ENCODE data around the gene BAHCC1. TPM values are rescaled to one million over a fixed set of nuclear protein-coding genes. Genes with fewer than 3 reads are reported as not detected.

The BAHCC1 gene
- total RNA-seq, 1 experiment from 2014 or later = 33.7 TPM

DNA sequence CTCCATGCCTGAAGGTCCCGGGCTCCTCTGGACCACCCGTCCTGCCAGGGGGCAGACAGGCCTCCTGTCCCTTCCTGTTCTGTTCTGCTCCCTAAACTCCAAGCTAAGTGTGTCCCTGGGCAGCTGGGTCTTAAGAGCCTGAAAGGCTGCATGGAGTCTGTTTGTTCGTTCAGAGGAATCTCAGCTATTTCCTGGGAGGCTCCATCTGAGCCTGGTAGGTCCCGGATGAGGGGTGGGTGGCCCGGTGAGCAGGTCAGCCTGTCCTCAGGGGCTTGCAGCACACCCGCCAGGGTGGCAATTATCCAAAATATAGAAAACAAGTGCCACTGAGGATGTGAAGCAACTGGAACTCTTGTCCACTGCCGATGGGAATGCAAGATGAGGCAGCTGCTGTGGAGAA, 104.8 kb downstream of the BAHCC1 start:
- Histone ChIP-seq H3K27ac (no peak overlapping the region), H3K27me3 (ENCODE audit: insufficient read depth, low read depth) (no peaks in the 10 kb centered on the region), H3K9me3 (ENCODE audit: insufficient read depth, low read depth) (no peaks in the 10 kb centered on the region), H3K36me3 (ENCODE audit: low read depth) (no peaks in the 10 kb centered on the region), H3K4me2 (no peak overlapping the region), H3K4me3 (no peak overlapping the region), H3F3A (ENCODE audit: insufficient read depth, low read depth) (peaks cover 6% of the 10 kb centered on the region; the same call in 1 of the 2 replicates), H3K4me1 (replicated peaks; ENCODE audit: insufficient read depth) (no peaks in the 10 kb centered on the region), H4K20me1 (ENCODE audit: insufficient read depth) (no peaks in the 10 kb centered on the region), H3K79me2 (ENCODE audit: low read depth) (no peaks in the 10 kb centered on the region), H3K9me2 (ENCODE audit: insufficient read depth) (no peaks in the 10 kb centered on the region), H2AFZ (no peak overlapping the region)
- DNase-seq = peak in 1 of 2 experiments; percentile 49
- intact Hi-C loops (cut with micrococcal nuclease; ENCODE audit: unreplicated experiment) = no loop called here
- ChIA-PET POLR2A (ENCODE audit: unreplicated experiment) (interaction anchor here (0.6 kb wide), 2 partner anchors 81 to 1322 kb away, joined by 3 to 7 read pairs; no protein-coding TSS in a partner anchor), CTCF (interaction anchor here (0.5 to 1.0 kb wide), 4 partner anchors 15 to 516 kb away, joined by 3 to 4 read pairs (median 4); no protein-coding TSS in a partner anchor)
- TF ChIP-seq, protein P1, sequence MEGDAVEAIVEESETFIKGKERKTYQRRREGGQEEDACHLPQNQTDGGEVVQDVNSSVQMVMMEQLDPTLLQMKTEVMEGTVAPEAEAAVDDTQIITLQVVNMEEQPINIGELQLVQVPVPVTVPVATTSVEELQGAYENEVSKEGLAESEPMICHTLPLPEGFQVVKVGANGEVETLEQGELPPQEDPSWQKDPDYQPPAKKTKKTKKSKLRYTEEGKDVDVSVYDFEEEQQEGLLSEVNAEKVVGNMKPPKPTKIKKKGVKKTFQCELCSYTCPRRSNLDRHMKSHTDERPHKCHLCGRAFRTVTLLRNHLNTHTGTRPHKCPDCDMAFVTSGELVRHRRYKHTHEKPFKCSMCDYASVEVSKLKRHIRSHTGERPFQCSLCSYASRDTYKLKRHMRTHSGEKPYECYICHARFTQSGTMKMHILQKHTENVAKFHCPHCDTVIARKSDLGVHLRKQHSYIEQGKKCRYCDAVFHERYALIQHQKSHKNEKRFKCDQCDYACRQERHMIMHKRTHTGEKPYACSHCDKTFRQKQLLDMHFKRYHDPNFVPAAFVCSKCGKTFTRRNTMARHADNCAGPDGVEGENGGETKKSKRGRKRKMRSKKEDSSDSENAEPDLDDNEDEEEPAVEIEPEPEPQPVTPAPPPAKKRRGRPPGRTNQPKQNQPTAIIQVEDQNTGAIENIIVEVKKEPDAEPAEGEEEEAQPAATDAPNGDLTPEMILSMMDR (conservative IDR thresholded peaks at IDR 0.05) = no peak
- no peak for TF ChIP-seq EZH2 (IDR thresholded peaks at IDR 0.05; ENCODE audit: low read depth)
- no TSS peak for BruUV-seq (replicated peaks)

DNA sequence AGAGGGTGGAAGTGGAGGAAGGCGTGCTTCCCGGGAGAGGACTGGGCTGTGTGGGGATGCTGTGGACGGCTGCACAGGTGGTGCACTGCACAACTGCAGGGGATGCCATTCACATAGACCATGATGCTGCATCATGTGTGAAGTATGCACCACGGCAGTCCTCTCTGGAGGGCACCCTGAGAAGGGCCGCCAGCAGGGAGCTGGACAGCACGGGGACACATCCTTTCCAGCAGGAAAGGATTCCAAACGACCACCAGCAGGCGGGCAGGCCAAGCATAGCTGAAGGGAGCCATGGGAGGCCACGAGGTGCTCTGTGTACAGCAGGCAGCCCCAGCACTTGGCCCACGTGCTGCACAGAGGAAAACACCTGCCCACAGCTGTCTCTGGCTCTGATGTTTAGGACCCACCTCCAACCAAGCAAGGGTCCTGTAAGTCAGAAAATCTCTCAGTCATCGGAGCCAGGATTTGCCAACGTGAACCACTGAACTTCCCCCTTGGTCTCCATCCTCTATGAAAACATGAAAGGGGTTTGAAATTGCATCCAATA, 107.3 kb downstream of the BAHCC1 start:
- Histone ChIP-seq H2AFZ (no peak overlapping the region), H3K4me2 (no peak overlapping the region), H3K4me1 (replicated peaks; ENCODE audit: insufficient read depth) (no peaks in the 10 kb centered on the region), H4K20me1 (ENCODE audit: insufficient read depth) (no peaks in the 10 kb centered on the region; the same call in 1 of the 2 replicates), H3F3A (ENCODE audit: insufficient read depth, low read depth) (peaks cover 6% of the 10 kb centered on the region; the same call in 1 of the 2 replicates), H3K4me3 (no peak overlapping the region), H3K36me3 (ENCODE audit: low read depth) (no peaks in the 10 kb centered on the region), H3K27me3 (ENCODE audit: insufficient read depth, low read depth) (no peaks in the 10 kb centered on the region), H3K79me2 (ENCODE audit: low read depth) (no peaks in the 10 kb centered on the region), H3K27ac (no peak overlapping the region), H3K9me2 (ENCODE audit: insufficient read depth) (no peaks in the 10 kb centered on the region), H3K9me3 (ENCODE audit: insufficient read depth, low read depth) (no peaks in the 10 kb centered on the region)
- BruUV-seq (replicated peaks) = no TSS peak
- intact Hi-C loops (cut with micrococcal nuclease; ENCODE audit: unreplicated experiment) = no loop called here
- DNase-seq = no peak
- TF ChIP-seq EZH2 (IDR thresholded peaks at IDR 0.05; ENCODE audit: low read depth) = no peak
- TF ChIP-seq, protein P1 (conservative IDR thresholded peaks at IDR 0.05) = no peak
- CTCF ChIA-PET = interaction anchor here (0.6 kb wide), 1 partner anchor 272 kb away, joined by 7 read pairs; no protein-coding TSS in a partner anchor
- POLR2A ChIA-PET (ENCODE audit: unreplicated experiment) = interaction anchor here (0.6 kb wide), 1 partner anchor 16 kb away, joined by 4 read pairs; no protein-coding TSS in a partner anchor

DNA sequence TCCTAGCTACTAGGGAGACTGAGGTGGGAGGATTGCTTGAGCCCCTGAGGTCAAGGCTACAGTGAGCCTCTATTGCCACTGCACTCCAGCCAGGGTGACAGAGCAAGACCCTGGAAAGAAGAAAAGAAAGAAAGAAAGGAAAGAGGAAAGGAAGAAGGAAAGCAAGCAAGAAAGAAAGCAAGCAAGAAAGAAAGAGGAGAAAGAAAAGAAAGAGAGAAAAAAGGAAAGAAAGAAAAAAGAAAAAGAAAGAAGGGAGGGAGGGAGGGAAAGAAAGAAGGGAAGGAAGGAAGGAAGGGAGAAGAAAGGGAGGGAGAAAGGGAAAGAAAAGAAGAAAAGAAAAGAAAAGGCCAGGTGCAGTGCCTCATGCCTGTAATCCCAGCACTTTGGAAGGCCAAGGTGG, 108.4 kb downstream of the BAHCC1 start:
- Histone ChIP-seq H4K20me1 (ENCODE audit: insufficient read depth) (peaks cover 4% of the 10 kb centered on the region; the same call in 1 of the 2 replicates), H3K9me3 (ENCODE audit: insufficient read depth, low read depth) (no peaks in the 10 kb centered on the region), H3K9me2 (ENCODE audit: insufficient read depth) (no peaks in the 10 kb centered on the region), H3K36me3 (ENCODE audit: low read depth) (no peaks in the 10 kb centered on the region), H3K27ac (no peak overlapping the region), H3K4me3 (no peak overlapping the region), H3K4me1 (replicated peaks; ENCODE audit: insufficient read depth) (no peaks in the 10 kb centered on the region), H3K27me3 (ENCODE audit: insufficient read depth, low read depth) (no peaks in the 10 kb centered on the region), H3K4me2 (no peak overlapping the region), H3K79me2 (ENCODE audit: low read depth) (0 out of 2 replicates have a peak, but pooled peaks cover 1% of the 10 kb centered on the region), H2AFZ (no peak overlapping the region), H3F3A (ENCODE audit: insufficient read depth, low read depth) (peaks cover 16% of the 10 kb centered on the region; the same call in 1 of the 2 replicates)
- DNase-seq = no peak
- POLR2A ChIA-PET (ENCODE audit: unreplicated experiment) = no interaction called here
- no TSS peak for BruUV-seq (replicated peaks)
- intact Hi-C loops (cut with micrococcal nuclease; ENCODE audit: unreplicated experiment) = no loop called here
- CTCF ChIA-PET = no interaction called here
- TF ChIP-seq, protein P1 (conservative IDR thresholded peaks at IDR 0.05) = no peak
- no peak for TF ChIP-seq EZH2 (IDR thresholded peaks at IDR 0.05; ENCODE audit: low read depth)
